A549 treated with AZD9567 at 1 μM for 4 hours (cell line): ENCODE results near the gene METTL2A. TPM values are rescaled to one million over a fixed set of nuclear protein-coding genes. Genes with fewer than 3 reads are reported as not detected.

Experiments used
- total RNA-seq: library from RNA; stranded (reverse); fragments of 200-300 nt; extraction: Qiagen RNA extraction; gene quantifications from 5 replicates; pipeline ENCODE4 v1.2.3, GENCODE V29; 2022; ENCODE audit not compliant: insufficient read depth

Gene METTL2A, protein sequence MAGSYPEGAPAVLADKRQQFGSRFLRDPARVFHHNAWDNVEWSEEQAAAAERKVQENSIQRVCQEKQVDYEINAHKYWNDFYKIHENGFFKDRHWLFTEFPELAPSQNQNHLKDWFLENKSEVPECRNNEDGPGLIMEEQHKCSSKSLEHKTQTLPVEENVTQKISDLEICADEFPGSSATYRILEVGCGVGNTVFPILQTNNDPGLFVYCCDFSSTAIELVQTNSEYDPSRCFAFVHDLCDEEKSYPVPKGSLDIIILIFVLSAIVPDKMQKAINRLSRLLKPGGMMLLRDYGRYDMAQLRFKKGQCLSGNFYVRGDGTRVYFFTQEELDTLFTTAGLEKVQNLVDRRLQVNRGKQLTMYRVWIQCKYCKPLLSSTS
- 26.7 to 32.0 TPM (median 30.9 TPM) in 5 replicates for total RNA-seq

GRCh38 chr17:62423647-62424461, at the start of gene METTL2A:
Gene METTL2A, plus strand, starts transcription at chr17:62423897. Its CDS starts 6 bp downstream, at chr17:62423903.

GRCh38 chr17:62380253-62380652, 43.4 kb upstream of the METTL2A start, which contains the start of gene EFCAB3:
Gene EFCAB3, plus strand, starts transcription at chr17:62380553. Its CDS starts 2,427 bp downstream, at chr17:62382980.

DNA sequence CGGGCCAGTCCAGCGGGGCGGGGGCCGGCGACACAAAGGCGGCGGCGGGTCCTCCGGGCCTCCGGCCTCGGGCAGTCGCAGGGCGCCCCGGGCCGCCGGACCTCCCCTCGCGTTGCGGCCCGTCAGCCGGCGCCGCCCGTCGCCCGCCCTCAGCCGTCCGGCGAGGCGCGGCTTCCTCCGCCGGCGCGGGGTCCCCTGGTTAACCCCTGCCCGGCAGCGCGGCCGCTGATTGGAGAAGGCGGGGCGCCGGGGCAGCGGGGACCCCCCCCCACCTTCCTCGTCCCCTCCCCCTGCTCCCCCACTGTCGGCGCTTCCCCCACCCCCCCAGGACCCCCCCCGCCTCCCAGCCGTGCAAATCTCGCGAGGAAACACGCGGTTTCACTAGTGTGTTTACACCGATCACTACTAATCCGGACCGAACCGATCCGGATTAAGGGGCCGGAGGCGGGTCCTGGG, 54.8 kb downstream of the METTL2A start, which contains the start of gene TLK2:
TLK2 (plus strand) TSS at position 402 of the 456 bp plus-strand sequence. CDS start 2,301 bp downstream, outside the sequence.

Other genes with a start within 250 kb of the METTL2A start
- not detected in 5 replicates for gene EFCAB3, start 43.3 kb upstream of the METTL2A start, total RNA-seq
- 29.8 to 32.1 TPM (median 31.0 TPM) in 5 replicates for gene TLK2, start 54.9 kb downstream of the METTL2A start, total RNA-seq
- gene MRC2, start 203.8 kb downstream of the METTL2A start, total RNA-seq: 34.4 to 59.9 TPM (median 55.7 TPM) in 5 replicates